SW 1271 (cell line): ENCODE measurements around the gene MC5R.

Experiments used
- DNase-seq, 2 experiments: peaks; one replicate each; lab custom pipeline; 2025; lab: John Stamatoyannopoulos, UW

Gene MC5R

GRCh38 chr18:13823707-13824395 lies at the start of gene MC5R:
Gene MC5R (plus strand): TSS chr18:13824149. CDS start chr18:13825766, 1,617 bp downstream.
- peak in 1 of 2 experiments; percentile 3 for DNase-seq

DNA sequence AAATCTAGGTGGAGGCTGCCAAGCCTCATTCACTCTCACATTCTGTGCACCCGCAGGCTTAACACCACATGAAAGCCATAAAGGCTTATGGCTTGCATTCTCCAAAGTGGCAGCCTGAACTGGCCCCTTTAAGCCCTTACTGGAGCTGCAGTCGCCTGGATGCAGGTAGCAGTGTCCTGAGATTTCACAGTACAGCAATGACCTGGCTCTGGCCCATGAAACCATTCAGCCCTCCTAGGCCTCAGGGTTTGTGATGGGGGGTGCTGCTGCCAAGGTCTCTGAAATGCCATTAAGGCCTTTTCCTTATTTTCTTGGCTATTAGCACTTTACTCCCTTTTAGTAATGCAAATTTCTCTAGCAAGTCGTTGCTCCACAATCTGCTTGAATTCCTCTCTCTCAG lies 48.9 kb upstream of the MC5R start:
- DNase-seq, result no peak

DNA sequence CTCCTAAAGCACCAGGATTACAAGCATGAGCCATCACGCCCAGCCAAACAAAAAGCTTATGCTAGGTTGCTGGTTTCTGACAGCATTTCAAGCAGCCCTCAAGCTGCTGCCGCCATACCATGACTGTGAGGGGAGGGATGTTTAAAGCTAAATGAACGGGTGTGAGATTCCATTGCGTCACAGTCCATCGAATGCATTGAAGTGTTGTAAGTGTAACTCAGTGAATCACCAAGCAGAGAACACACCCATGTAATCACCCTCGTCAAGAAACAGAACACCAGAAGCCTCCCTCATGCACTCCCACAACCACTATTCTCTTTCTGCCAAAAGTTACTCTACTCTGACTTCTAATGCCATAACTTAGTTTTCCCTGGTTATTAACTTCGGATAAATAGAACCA lies 32.8 kb upstream of the MC5R start:
- no peak for DNase-seq

- DNase-seq, result no peak
Observed at GRCh38 chr18:13793819-13794218, 30.1 kb upstream of the MC5R start.

GRCh38 chr18:13796515-13796914 lies 27.4 kb upstream of the MC5R start:
- DNase-seq, result no peak

DNA sequence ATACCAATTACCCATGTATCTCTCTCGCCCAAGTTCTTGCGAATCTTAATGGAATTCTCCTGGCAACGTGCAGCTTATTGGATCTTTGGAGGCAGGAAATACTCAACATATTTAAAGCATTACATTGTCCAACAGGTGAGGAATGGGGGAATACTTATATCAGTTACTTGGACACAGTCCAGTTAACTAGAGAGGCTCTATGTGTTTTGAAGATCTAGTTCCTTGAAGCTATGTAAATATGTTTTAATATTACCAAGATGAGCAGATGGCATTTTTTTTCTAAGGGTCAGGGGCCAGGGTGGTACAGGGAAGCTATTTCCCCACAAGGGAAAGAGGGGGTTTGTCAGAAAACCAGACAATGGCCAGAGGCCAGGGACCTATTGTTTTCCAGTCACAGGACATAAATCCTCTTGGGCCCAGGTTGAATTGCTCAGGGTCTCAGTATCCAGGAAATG lies 26.8 kb upstream of the MC5R start:
- peak; percentile 1 to 61 for DNase-seq

- DNase-seq, result no peak
Observed at GRCh38 chr18:13799396-13799795, 24.6 kb upstream of the MC5R start.

DNA sequence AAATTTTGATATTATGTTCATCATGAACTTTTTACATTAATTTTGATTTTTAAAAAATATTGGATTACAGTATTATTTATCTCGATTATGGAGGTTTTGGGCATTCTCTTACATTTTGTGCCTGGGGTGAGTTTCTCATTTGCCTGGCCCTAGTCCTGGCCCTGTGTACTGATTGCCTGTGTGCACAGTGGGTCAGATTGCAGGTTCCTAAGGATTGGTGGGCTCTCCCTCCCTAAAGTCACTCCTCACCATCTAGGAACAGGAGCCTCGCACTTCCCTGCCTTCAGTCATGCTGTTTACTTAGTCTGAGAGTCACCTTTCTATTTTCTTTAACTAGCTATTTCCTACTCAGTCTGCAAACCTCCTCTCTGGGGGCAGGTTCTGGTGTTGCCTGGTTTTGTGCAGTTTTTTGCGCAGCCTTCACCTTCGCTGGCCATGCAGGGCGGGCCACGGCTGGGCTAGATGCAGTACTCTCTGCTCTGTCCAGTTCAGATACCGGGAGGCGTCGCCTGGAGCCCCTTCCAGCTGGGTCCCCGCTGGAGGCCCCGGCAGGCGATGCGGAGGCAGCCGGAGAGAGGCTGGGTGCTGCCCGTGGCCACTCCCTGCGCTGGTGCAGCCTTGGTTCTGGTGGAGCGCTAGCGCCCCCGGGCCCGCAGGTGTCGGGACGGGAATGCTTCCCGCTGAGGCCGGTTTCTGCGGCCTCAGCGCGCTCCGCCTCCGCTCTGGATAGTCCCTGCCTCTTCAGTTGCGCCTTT lies 23.3 kb upstream of the MC5R start:
- peak in 1 of 2 experiments; percentile 17 for DNase-seq

- DNase-seq, result no peak
Observed at GRCh38 chr18:13801260-13801601, 22.7 kb upstream of the MC5R start.

DNA sequence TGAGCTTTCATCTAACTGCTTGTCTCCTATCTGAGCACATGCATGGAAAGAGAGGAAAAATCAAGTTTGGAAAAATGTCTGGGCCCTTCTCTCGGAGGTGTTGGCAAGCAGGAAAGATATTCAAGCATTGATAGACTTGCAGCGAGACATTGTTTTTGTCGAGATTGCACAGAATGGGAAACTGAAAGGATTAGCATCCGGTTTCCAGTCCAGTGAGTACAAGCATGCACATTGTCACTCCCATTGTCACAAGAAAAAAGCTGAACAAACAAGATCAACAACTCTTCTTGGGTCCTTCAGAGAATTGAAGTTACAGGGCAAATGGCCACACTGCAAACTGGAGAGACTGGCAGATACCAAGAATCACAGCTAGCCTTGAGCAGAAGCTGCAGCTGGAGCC lies 19.6 kb upstream of the MC5R start:
- no peak for DNase-seq

DNA sequence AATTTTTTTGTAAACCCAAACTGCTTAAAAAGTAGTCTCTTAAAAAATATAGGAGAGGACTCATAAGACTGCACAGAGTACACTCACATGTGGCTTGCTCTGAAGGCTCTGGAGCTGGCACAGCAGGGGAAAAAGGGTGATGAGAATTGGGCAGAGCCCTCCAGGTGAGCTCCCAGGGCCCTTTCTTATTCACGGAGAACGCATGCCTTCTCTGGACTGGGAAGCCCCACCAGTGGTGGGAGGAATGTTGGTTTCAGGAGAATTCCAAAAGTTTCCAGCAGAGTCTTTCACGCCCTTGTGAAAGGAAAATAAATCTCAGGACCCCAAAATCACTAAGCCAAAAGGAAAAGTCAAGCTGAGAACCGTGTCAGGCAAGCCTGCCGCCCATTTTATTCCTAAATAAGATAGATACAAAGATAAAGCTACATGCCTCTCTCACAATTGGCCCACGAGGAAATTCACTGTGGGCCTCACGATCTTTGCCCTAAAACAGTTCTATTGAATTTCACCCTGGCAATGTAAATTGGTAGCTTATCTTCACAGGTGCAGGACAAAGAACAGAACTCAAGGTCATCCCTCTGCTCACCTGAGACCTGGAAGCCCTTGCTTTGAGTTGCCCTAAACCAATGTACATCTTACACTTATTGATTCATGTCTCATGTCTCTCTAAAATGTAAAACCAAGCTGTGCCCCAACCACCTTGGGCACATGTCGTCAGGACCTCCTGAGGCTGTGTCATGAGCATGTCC lies 15.5 kb upstream of the MC5R start:
- DNase-seq, result no peak

DNA sequence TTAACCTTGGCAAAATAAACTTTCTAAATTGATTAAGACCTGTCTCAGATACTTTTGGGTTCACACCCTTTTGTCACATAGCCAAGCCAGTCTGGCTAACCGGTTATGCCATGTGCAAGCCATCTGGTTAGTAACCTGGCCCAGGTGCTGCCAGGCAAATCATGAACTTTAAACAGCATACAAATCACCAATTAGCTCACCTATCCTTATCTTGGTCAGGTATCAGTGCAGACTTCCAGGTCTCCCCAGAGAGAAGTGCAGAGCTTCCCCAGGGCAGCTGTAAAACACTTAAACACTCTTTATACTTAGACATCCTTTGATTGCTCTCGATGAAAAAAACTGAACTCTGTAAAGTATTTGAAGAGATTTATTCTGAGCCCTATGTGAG lies 14.9 kb upstream of the MC5R start:
- no peak for DNase-seq

DNA sequence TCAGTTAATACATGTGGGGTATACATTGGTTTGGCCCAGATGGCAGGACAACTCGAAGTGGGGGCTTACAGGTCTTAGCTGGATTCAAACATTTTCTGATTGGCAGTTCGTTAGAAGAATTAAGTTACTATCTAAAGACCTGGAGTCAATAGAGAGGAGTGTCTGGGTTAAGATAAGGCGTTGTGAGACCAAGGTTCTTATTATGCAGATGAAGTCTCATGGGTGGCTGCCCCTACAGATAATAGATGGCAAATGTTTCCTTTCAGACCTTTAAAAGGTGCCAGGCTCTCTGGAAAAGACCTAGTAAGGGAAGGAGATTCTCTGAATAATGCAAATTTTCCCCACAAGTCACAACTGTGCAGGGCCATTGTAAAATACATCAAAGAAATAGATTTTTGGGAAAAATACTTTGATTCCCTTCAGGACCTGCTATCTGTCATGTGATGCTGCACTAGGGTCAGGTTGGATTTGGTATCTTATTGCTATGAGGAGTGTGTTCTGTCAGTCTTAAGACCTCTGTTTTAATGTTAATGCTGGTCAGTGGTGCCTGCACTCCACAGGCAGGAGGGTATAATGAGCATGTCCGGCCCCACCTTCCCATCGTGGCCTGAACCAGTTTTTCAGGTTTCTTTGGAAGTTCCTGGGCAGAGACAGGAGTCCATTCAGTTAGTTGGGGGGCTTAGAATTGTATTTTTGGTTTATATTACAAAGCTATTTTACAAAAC lies 14.3 kb upstream of the MC5R start:
- no peak for DNase-seq

DNA sequence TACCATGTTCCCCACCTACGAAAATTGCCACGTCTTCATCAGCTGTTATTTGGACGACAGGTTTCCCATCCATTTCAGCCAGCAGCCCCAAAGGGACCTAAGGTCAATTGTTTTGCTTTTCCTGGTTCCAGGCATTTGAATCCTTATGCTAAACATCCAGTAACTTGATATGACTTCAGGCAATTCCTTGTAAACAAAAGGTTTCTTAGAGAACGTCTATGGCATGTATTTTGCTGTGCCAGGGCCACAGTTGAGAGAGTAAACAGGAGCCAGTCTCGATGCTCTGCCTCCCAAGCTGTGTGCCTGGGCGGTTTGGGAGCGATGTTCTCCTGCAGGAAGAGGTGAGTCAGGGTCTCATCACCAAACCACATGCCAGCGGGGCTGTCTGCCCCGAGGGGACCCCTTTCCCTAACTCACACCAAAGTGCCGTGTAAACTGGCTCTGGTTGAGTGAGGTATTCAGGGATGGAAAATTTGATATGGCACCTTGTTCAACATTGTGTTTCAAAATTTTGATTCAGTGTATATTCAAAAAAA lies 12.9 kb upstream of the MC5R start:
- no peak for DNase-seq

GRCh38 chr18:13811993-13812392 lies 12.0 kb upstream of the MC5R start:
- DNase-seq, result no peak

- DNase-seq, result peak in 1 of 2 experiments; percentile 43
Observed at GRCh38 chr18:13813271-13813849, 10.6 kb upstream of the MC5R start.

DNA sequence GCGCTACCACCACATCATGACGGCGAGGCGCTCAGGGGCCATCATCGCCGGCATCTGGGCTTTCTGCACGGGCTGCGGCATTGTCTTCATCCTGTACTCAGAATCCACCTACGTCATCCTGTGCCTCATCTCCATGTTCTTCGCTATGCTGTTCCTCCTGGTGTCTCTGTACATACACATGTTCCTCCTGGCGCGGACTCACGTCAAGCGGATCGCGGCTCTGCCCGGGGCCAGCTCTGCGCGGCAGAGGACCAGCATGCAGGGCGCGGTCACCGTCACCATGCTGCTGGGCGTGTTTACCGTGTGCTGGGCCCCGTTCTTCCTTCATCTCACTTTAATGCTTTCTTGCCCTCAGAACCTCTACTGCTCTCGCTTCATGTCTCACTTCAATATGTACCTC lies 2.3 kb downstream of the MC5R start:
- no peak for DNase-seq

GRCh38 chr18:13831864-13832508 lies 8.0 kb downstream of the MC5R start:
- DNase-seq, result no peak

GRCh38 chr18:13834496-13835015 lies 10.6 kb downstream of the MC5R start:
- DNase-seq, result no peak

GRCh38 chr18:13835202-13835601 lies 11.3 kb downstream of the MC5R start:
- DNase-seq, result no peak

GRCh38 chr18:13836559-13836958 lies 12.6 kb downstream of the MC5R start:
- no peak for DNase-seq
